T-helper 2 cell treated with Interferon-gamma antibody and Interleukin-4, amounts not matched to agents 5 μg/mL and 100 μg/mL, for 36 hours (primary cell): Measurements from ENCODE around the gene NUDT6.
"Not testable (repeated sequence)": the region's sequence is repeated elsewhere in the genome, so short reads cannot be mapped to it uniquely, and the experiment has no call there.

Source experiments
- DNase-seq: peaks from one replicate; pipeline ENCODE4 v3.0.0; 2021; ENCODE audit warnings: low spot score
- H3K27ac Mint-ChIP-seq: one replicate; pipeline ENCODE4 v1.8.0; 2021; ENCODE audit warnings: mild to moderate bottlenecking, mixed read lengths
- H3K27me3 Mint-ChIP-seq: one replicate; pipeline ENCODE4 v1.8.0; 2021; ENCODE audit warnings: low read depth, mixed read lengths
- H3K36me3 Mint-ChIP-seq: one replicate; pipeline ENCODE4 v1.8.0; 2021; ENCODE audit warnings: low read depth, mixed read lengths
- H3K4me1 Mint-ChIP-seq: one replicate; pipeline ENCODE4 v1.8.0; 2021; ENCODE audit warnings: low read depth, mixed read lengths
- H3K4me3 Mint-ChIP-seq: one replicate; pipeline ENCODE4 v1.8.0; 2022; ENCODE audit warnings: mild to moderate bottlenecking, moderate library complexity, mixed read lengths
- H3K9me3 Mint-ChIP-seq: one replicate; pipeline ENCODE4 v1.8.0; 2021; ENCODE audit warnings: mixed read lengths

Gene NUDT6

DNA sequence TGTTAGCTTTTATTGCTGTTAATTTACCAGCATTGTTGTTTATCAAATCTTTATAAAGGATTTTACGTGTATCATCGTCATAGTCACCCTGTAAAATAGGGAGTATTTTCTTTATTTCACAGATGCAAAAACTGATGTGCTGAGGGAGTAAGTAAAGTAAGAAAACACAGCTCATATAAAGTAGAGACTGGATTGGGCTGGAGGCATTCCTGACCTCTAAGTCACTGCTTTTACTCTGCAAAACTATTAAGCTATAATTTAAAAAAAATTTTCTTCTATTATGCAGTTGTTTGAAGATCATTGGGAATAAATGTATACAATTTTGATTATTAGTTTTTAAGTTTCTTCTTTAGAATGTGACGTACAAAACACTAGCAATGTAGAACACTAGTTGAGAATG, 45.9 kb downstream of the NUDT6 start:
- no peak for DNase-seq
- Mint-ChIP-seq H3K9me3 (peaks cover 7% of the 10 kb centered on the region), H3K27me3 (peaks cover 22% of the 10 kb centered on the region), H3K4me1 (no peaks in the 10 kb centered on the region), H3K4me3 (no peak overlapping the region), H3K36me3 (peaks cover 7% of the 10 kb centered on the region), H3K27ac (no peak overlapping the region)

DNA sequence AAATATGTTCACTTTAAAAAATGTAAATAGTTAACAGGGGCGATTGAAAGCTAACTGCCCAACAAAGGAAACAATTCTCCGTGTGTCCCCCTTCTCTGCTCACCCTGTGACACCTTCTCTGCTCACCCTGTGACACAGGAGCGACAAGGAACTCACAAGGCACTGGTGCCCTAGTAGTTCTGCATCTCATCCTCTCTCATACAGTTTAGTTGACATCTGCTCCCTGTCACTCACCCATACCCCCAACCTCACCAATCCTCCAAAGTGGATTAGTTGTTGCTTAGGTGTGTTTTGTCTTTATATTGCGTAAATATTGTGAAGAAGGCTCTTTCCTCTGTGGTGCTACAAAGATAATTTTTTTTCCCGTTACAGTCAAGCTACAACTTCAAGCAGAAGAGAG, 46.4 kb downstream of the NUDT6 start:
- H3K9me3 Mint-ChIP-seq = peaks cover 3% of the 10 kb centered on the region
- H3K27ac Mint-ChIP-seq = no peak overlapping the region
- H3K36me3 Mint-ChIP-seq = peaks cover 3% of the 10 kb centered on the region
- no peak for DNase-seq
- peaks cover 23% of the 10 kb centered on the region for H3K27me3 Mint-ChIP-seq
- H3K4me1 Mint-ChIP-seq = no peaks in the 10 kb centered on the region
- no peak overlapping the region for H3K4me3 Mint-ChIP-seq

DNA sequence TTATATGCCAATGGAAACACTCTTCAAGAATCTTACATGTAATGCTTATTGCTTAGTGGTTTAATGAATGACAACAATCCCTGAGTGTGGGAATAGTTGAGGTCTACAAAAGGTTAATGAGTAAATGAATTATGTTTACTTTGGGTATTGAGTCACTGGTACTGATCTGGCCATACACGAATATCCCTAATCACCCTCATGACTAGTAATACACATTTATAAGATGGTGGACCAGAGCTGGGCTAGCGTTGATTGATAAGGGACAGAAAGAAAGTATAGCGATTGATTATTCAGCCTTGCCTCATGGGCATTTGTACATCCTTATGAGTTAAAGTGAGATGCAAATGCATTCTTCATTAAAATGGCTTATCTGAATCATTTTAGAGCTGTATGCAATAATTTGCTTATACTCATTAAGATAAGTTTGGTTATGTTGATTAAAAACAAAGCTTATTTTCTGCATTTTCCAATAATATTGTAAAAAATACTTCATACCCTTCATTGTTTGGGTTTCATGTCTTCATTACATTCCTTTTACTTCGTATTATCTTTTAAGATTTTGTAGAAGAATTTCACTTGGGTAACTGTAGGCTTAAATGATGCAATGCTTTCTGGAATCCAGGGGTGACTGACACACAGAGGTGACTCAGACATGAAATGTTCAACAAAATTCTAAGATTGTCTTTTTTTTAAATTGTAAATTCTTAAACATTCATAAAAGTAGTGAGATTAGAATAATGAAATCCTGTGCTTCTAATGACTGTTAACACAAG, 48.4 kb downstream of the NUDT6 start:
- H3K27me3 Mint-ChIP-seq = peaks cover 37% of the 10 kb centered on the region
- no peak for DNase-seq
- no peaks in the 10 kb centered on the region for H3K4me1 Mint-ChIP-seq

DNA sequence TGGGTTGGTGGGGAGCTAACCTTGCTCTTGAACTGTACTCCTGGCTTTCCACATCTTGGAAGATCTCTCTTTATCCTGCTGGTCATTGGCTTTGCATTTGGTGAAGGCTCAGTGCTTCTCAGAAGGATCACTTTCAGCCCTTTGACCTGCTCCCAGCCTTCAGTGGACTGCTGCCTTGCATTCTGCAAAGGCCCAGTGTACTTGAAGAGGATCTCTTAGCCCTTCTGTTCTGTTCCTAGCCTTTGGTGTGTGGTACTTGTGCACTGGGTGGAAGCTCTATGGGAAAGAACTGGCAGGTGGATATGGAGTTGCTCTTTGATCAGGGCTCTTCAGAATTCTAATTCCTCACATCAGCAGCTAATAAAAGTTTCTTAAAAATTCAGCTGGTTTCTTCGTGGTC, 49.3 kb downstream of the NUDT6 start:
- Mint-ChIP-seq H3K4me3 (no peak overlapping the region), H3K4me1 (peaks cover 4% of the 10 kb centered on the region), H3K9me3 (no peaks in the 10 kb centered on the region), H3K27me3 (peaks cover 37% of the 10 kb centered on the region), H3K27ac (no peak overlapping the region), H3K36me3 (no peaks in the 10 kb centered on the region)
- no peak for DNase-seq

More for the DNA sequence above, 48.4 kb downstream of the NUDT6 start:
- Mint-ChIP-seq H3K27ac (no peak overlapping the region), H3K4me3 (no peak overlapping the region), H3K9me3 (no peaks in the 10 kb centered on the region), H3K36me3 (no peaks in the 10 kb centered on the region)

DNA sequence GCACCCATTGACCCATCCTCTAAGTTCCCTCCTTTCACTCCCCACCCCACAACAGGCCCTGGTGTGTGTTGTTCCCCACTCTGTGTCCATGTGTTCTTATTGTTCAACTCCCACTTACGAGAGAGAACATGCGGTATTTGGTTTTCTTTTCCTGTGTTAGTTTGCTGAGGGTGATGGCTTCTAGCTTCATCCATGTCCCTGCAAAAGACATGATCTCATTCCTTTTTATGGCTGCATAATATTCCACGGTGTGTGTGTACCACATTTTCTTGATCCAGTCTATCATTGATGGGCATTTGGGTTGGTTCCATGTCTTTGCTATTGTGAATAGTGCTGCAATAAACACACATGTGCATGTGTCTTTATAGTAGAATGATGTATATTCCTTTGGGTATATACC, 54.2 kb downstream of the NUDT6 start:
- not testable (repeated sequence) for H3K4me1 Mint-ChIP-seq, H3K36me3 Mint-ChIP-seq, H3K27ac Mint-ChIP-seq, DNase-seq, H3K4me3 Mint-ChIP-seq, H3K9me3 Mint-ChIP-seq
- peaks cover 32% of the 10 kb centered on the region for H3K27me3 Mint-ChIP-seq

DNA sequence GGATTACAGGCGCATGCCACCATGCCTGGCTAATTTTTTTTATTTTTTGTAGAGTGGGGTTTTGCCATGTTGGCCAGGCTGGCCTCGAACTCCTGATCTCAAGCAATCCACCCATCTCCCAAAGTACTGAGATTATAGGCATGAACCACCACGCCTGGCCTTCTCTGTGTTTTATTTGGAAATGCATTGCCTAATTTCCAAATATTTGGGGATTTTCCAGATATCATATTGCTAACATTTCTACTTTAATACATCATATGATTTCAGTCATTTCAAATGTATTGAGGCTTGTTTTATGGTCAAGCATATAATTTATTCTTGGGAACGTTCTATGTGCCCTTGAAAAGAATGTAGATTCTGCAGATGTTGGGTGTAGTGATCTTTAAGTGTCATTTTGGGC, 57.0 kb downstream of the NUDT6 start:
- peaks cover 4% of the 10 kb centered on the region for H3K4me1 Mint-ChIP-seq
- H3K36me3 Mint-ChIP-seq = no peaks in the 10 kb centered on the region
- H3K4me3 Mint-ChIP-seq = no peak overlapping the region
- DNase-seq = no peak
- no peaks in the 10 kb centered on the region for H3K9me3 Mint-ChIP-seq
- no peak overlapping the region for H3K27ac Mint-ChIP-seq
- H3K27me3 Mint-ChIP-seq = peaks cover 32% of the 10 kb centered on the region

DNA sequence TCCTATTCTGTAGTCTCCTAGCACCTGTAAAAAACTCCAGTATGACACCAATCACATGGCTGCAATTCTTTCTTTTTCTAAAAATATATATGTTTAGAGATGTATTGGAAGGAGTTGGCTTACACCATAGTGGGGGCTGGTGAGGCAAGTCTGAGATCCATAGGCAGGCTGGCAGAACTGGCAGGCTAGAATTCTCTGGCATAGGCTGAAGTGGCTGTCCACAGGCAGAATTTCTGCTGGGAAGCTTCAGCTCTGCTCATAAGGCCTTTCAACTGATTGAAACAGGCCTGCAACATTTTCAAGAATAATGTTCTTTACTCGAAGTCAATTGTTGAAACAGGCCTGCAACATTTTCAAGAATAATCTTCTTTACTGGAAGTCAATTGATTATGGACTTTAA, 58.8 kb downstream of the NUDT6 start:
- Mint-ChIP-seq H3K4me3 (no peak overlapping the region), H3K4me1 (peaks cover 2% of the 10 kb centered on the region), H3K27me3 (peaks cover 28% of the 10 kb centered on the region), H3K36me3 (no peaks in the 10 kb centered on the region), H3K9me3 (no peaks in the 10 kb centered on the region), H3K27ac (no peak overlapping the region)
- DNase-seq = no peak

DNA sequence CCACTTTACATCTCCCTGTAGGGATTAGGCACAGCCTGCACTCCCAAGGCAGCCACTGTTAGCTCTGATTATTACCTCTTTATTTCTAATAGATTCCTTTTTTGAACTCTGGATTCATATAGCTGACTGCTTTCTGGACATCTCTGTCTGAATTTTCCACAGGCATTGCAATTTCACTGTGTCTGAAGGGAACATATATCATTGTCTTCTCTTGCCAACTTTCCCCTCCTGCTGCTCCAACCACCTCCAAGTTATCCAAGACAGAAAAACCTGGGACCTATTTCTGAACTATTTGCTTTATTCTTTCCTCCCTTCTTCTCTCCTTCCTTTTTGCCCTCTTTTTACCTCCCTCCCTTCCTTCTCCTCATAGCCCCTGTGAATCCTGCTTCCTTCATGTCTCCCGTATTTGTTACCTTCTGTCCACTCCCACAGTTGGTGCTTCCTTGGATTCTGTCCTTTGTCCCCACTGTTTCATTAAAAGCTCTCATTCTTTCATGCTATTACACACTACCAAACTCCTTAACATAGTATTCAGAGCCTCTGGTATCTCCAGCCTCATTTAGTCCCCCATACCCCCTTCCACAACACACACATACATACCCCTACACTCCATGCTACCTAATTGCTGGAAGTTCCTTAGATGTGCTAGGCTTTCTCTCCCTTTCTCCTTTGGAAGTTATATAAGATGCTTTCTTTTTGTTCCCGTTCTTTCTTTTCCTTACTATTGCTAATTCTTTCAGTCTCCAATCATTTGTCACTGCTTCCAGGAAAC, 61.0 kb downstream of the NUDT6 start:
- Mint-ChIP-seq H3K4me1 (no peaks in the 10 kb centered on the region), H3K4me3 (no peak overlapping the region), H3K27ac (no peak overlapping the region), H3K9me3 (no peaks in the 10 kb centered on the region), H3K36me3 (no peaks in the 10 kb centered on the region), H3K27me3 (peaks cover 37% of the 10 kb centered on the region)
- no peak for DNase-seq

DNA sequence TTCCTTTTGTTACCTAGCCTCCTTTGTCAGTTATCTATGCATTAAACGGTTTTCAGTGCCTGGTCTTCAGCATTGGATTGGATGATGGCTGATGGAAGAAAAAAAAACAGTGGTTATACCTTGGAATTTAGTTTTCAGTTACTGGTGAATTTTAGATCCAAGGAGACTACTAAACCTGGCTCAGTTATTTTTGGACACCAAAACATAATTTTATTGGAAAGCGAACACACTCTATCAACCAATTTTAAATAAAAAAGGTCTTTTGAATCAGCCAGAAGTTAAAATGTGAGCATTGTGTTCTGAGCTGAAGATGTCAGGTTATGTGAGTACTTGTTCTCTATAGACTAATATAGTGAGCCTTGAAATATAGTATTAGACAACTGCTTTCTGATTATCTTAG, 63.7 kb downstream of the NUDT6 start:
- Mint-ChIP-seq H3K4me3 (no peak overlapping the region), H3K4me1 (no peaks in the 10 kb centered on the region), H3K9me3 (no peaks in the 10 kb centered on the region), H3K27me3 (peaks cover 39% of the 10 kb centered on the region), H3K36me3 (no peaks in the 10 kb centered on the region), H3K27ac (no peak overlapping the region)
- DNase-seq = no peak

DNA sequence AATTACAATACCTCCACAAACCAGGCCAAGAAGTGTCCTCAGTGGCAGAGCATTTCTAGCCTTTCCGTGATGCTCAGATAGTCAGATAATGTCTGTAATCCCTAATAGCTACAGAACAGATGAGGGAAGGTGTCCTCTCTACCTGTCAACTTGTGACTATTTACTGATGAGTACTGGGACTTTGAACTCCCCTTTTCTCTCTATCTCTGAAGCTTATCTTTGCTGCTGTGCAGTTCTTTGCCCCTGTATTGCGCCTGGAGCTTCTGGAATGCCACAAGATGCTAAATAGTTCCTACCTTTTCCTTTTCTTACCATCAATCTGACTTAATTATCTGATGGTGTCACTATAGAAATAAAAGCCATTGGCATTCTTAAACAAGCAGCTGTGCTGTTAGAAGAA, 65.2 kb downstream of the NUDT6 start:
- no peaks in the 10 kb centered on the region for H3K4me1 Mint-ChIP-seq
- H3K9me3 Mint-ChIP-seq = no peaks in the 10 kb centered on the region

DNA sequence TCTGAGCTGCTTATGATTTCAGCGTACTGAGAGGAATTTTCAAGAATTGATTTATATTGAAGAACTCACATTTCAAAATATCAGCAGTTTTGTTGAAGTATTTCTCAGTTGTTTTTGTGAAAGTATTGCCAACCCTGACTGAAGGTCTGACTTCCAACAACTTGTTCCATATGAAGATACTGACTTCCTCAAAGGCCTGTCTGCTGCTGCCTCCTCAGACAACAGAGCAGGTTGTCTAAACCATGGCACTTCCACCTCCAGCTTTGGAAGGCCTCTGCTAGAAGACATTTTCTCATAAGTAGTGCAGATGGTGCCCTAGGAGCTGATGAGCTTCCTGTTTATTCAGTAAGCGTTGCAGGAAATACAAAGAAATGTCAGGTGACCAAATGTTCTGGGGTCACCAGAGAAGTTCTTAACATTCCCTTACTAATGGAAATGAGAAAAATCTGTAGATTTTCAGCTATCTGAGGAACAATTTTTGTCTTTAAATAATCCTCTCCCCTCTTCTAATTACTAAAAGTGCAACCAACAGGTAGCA, 67.0 kb downstream of the NUDT6 start:
- Mint-ChIP-seq H3K9me3 (no peaks in the 10 kb centered on the region), H3K4me1 (no peaks in the 10 kb centered on the region), H3K4me3 (no peak overlapping the region), H3K36me3 (no peaks in the 10 kb centered on the region), H3K27ac (no peak overlapping the region), H3K27me3 (peaks cover 33% of the 10 kb centered on the region)
- DNase-seq = no peak

More for the DNA sequence above, 65.2 kb downstream of the NUDT6 start:
- Mint-ChIP-seq H3K27me3 (peaks cover 43% of the 10 kb centered on the region), H3K36me3 (no peaks in the 10 kb centered on the region), H3K4me3 (no peak overlapping the region), H3K27ac (no peak overlapping the region)
- no peak for DNase-seq

DNA sequence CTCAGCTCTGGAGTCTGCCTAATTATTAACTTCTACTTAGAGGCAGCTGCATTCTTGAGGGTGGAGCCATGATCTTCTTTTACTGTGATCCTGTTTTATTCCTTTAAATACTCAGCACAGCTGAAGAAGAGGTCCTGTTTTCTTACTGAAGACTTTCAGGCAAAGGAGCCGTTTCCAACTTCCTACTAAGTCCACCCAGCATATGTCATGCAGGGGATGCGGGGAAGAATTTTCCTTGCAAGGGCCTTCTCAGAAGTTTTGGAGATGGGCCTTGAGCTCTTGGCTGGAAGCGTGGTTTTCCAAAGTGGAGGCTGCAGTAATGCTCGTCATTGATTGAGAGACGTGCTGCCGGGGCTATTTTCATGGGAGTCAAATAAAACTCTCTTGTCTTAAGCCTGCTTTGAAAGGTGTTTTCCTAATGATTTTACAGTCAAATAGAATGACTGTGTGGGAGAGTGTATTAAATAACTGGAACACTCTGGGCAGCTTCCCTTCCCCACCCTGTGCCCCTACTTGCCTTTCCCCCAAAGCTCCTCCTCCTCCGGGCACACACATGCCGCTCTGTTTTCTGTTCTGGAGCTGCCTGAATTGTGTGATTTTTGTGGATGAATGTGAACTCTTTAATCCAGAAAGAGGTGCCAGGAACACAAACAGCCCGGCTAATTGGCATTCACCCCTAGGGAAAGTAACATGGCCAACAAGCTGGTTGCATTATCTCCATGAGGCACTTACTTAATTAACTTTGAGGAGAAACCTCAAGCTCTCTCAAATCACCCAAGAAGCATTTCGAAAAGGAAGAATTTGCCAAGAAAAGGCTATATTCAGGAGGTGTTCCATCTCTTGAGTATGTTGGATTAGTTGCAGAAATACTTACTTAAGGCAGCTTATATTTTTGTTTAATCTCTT, 67.7 kb downstream of the NUDT6 start:
- peaks cover 33% of the 10 kb centered on the region for H3K27me3 Mint-ChIP-seq
- no peaks in the 10 kb centered on the region for H3K36me3 Mint-ChIP-seq
- no peaks in the 10 kb centered on the region for H3K4me1 Mint-ChIP-seq
- no peak overlapping the region for H3K4me3 Mint-ChIP-seq
- H3K9me3 Mint-ChIP-seq = no peaks in the 10 kb centered on the region
- DNase-seq = no peak
- H3K27ac Mint-ChIP-seq = no peak overlapping the region

DNA sequence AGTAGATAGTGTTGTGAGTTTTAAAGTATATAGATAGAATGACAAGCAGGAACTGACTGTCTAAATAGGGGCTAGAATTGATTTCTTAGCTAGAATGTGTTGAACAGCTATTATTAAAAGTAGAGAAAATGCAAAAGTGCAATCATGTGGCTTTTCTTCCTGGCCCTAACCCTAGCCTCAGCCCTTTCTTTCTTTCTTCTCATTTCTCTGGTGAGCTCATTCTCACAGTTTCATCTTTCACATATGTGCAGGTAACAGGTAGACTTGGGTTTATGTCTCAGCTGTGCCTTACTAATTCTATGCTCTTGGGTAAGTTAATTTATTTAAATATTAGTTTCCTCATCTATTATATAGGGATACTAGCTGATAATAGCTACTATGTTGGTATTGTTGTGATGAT, 70.8 kb downstream of the NUDT6 start:
- Mint-ChIP-seq H3K27me3 (peaks cover 24% of the 10 kb centered on the region), H3K4me1 (peaks cover 2% of the 10 kb centered on the region), H3K9me3 (no peaks in the 10 kb centered on the region), H3K36me3 (no peaks in the 10 kb centered on the region), H3K4me3 (no peak overlapping the region), H3K27ac (no peak overlapping the region)
- no peak for DNase-seq
